ENCODE results near the gene KLC1.

KLC1 gene

DNA sequence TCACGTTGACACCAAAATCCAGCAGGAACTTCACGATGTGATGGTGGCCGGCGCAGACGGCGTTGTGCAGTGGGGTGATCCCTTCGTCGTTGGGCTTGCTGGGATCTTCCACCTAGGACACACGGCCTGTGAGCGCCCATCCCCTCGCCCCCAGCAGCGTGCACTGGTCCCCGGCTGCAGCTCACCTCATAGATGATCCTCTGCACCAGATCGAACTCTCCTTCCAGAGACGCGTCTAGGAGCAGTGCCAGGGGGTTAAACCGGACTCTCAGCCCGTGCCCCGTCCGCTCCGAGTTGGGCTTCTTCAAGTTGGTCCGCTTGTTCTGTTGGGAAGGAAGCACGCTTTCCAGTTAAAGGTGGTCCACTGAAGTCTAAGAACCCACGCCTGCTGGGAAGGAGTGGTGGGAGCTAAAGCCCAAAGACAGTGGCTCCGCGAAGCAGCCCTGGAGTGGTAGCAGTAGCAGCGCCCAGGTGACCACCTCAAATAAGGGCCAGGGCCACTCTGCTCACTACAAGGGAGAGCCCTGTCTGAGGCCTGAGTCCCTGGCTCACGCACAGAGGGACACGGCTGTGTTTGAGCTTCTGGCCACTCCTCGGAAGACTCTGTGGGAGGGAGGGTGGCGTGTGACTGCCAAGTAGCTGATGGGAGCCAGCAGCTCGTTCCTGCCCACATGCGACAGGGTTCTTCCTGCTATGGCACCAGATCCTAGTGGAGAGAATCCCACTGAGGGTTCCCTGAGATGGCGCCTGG is 109.9 kb downstream of the KLC1 start:
- Histone ChIP-seq H3K9me3 (ENCODE audit: insufficient read depth, low read length) (no peaks in the 10 kb centered on the region), H3K9ac (ENCODE audit: low read length) (no peak overlapping the region), H4K20me1 (ENCODE audit: low read depth, low read length) (no peaks in the 10 kb centered on the region), H3K4me3 (ENCODE audit: insufficient read depth, low read length, poor library complexity, severe bottlenecking) (no peak overlapping the region), H3K36me3 (ENCODE audit: low read length) (no peaks in the 10 kb centered on the region), H3K79me2 (ENCODE audit: insufficient read depth, low read length) (no peaks in the 10 kb centered on the region), H3K9me2 (replicated peaks; ENCODE audit: insufficient read depth, low read length) (no peaks in the 10 kb centered on the region), H3F3A (ENCODE audit: insufficient read depth) (no peaks in the 10 kb centered on the region), H2AFZ (ENCODE audit: low read depth, low read length, severe bottlenecking) (no peak overlapping the region), H3K27me3 (ENCODE audit: low read length) (no peaks in the 10 kb centered on the region), H3K27ac (ENCODE audit: low read depth, low read length) (no peak overlapping the region), H3K4me2 (ENCODE audit: low read depth, low read length, poor library complexity, severe bottlenecking) (no peak overlapping the region)
- TF ChIP-seq EZH2phosphoT487 (conservative IDR thresholded peaks at IDR 0.05; ENCODE audit: low read length), result no peak
- TF ChIP-seq, protein P1, sequence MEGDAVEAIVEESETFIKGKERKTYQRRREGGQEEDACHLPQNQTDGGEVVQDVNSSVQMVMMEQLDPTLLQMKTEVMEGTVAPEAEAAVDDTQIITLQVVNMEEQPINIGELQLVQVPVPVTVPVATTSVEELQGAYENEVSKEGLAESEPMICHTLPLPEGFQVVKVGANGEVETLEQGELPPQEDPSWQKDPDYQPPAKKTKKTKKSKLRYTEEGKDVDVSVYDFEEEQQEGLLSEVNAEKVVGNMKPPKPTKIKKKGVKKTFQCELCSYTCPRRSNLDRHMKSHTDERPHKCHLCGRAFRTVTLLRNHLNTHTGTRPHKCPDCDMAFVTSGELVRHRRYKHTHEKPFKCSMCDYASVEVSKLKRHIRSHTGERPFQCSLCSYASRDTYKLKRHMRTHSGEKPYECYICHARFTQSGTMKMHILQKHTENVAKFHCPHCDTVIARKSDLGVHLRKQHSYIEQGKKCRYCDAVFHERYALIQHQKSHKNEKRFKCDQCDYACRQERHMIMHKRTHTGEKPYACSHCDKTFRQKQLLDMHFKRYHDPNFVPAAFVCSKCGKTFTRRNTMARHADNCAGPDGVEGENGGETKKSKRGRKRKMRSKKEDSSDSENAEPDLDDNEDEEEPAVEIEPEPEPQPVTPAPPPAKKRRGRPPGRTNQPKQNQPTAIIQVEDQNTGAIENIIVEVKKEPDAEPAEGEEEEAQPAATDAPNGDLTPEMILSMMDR (IDR thresholded peaks at IDR 0.05; ENCODE audit: insufficient read depth, low read length, poor library complexity, severe bottlenecking), result no peak

DNA sequence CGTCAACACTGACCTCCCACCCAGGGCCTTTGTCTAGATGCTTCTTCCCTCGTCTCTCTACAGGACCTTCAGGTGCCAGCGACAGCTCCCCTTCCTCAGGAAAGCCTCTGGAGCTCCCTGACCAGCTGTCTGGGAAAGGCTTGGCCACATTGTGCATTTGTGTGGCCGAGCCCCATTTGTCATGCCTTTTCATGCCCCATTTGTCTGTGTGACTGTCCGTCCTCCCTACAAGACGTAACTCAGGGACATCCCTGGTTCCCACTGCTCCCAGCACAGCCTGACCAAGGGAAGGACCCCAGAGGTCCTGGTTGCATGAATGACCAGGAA is 110.4 kb downstream of the KLC1 start:
- TF ChIP-seq EZH2phosphoT487 (conservative IDR thresholded peaks at IDR 0.05; ENCODE audit: low read length), result no peak
- TF ChIP-seq, protein P1 (IDR thresholded peaks at IDR 0.05; ENCODE audit: insufficient read depth, low read length, poor library complexity, severe bottlenecking), result no peak
- Histone ChIP-seq H2AFZ (ENCODE audit: low read depth, low read length, severe bottlenecking) (no peak overlapping the region), H3K9me2 (replicated peaks; ENCODE audit: insufficient read depth, low read length) (no peaks in the 10 kb centered on the region), H3F3A (ENCODE audit: insufficient read depth) (no peaks in the 10 kb centered on the region), H4K20me1 (ENCODE audit: low read depth, low read length) (no peaks in the 10 kb centered on the region), H3K27ac (ENCODE audit: low read depth, low read length) (no peak overlapping the region), H3K79me2 (ENCODE audit: insufficient read depth, low read length) (no peaks in the 10 kb centered on the region), H3K36me3 (ENCODE audit: low read length) (no peaks in the 10 kb centered on the region), H3K9me3 (ENCODE audit: insufficient read depth, low read length) (no peaks in the 10 kb centered on the region), H3K4me3 (ENCODE audit: insufficient read depth, low read length, poor library complexity, severe bottlenecking) (no peak overlapping the region), H3K4me2 (ENCODE audit: low read depth, low read length, poor library complexity, severe bottlenecking) (no peak overlapping the region), H3K9ac (ENCODE audit: low read length) (no peak overlapping the region), H3K27me3 (ENCODE audit: low read length) (no peaks in the 10 kb centered on the region)

DNA sequence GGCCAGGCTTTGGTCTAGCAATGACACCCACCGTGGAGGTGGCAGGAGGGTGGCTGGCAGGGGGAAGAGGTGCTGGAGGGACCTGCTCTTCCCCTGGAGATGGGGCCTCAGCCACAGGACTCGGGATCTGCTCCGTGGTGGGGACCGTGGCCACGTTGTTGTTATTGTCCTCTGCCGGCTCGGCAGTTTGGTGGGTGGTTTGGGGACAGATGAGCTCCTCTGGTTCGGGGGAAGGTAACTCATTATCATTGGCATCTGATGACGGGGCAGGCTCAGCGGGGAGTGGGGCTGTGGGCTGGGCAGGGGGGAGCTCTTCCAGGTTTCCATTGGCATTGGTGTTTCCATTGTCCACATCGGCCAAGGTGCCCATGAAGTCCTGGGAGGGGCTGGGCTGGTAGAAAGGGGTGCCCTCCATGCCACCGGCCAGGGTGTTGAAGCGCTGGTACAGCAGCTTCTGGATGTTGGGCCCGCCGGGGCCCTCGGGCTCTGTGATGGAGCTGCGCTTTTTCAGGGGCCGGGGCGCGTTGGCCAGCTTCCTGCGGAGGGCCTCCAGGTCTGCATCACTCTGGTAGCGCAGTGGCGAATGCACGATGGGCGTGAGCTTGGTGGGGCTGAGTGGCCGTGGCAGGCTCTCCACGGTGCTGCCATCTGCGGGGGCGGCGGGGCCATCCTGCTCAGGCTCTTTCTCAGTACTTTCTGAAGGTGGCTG is 110.9 kb downstream of the KLC1 start:
- no peak overlapping the region for H3K4me3 ChIP-seq (ENCODE audit: insufficient read depth, low read length, poor library complexity, severe bottlenecking)
- no peak overlapping the region for H3K27ac ChIP-seq (ENCODE audit: low read depth, low read length)
- no peak overlapping the region for H3K4me2 ChIP-seq (ENCODE audit: low read depth, low read length, poor library complexity, severe bottlenecking)
- H3K9ac ChIP-seq (ENCODE audit: low read length), result no peak overlapping the region
- H3K27me3 ChIP-seq (ENCODE audit: low read length), result no peaks in the 10 kb centered on the region
- H3K9me2 ChIP-seq (replicated peaks; ENCODE audit: insufficient read depth, low read length), result no peaks in the 10 kb centered on the region
- H3K9me3 ChIP-seq (ENCODE audit: insufficient read depth, low read length), result no peaks in the 10 kb centered on the region
- H3F3A ChIP-seq (ENCODE audit: insufficient read depth), result no peaks in the 10 kb centered on the region
- H2AFZ ChIP-seq (ENCODE audit: low read depth, low read length, severe bottlenecking), result no peak overlapping the region
- TF ChIP-seq EZH2phosphoT487 (conservative IDR thresholded peaks at IDR 0.05; ENCODE audit: low read length), result no peak
- TF ChIP-seq, protein P1 (IDR thresholded peaks at IDR 0.05; ENCODE audit: insufficient read depth, low read length, poor library complexity, severe bottlenecking), result no peak
- no peaks in the 10 kb centered on the region for H4K20me1 ChIP-seq (ENCODE audit: low read depth, low read length)
- H3K79me2 ChIP-seq (ENCODE audit: insufficient read depth, low read length), result no peaks in the 10 kb centered on the region
- H3K36me3 ChIP-seq (ENCODE audit: low read length), result no peaks in the 10 kb centered on the region

Measured in SU-DHL-6 (cell line).